Inferior parietal cortex (tissue), 1 donor: ENCODE data around the gene VWDE.

Source experiments
- DNase-seq: peaks from one replicate; pipeline ENCODE4 v3.0.0-alpha.2; 2016; ENCODE audit errors: extremely low spot score

VWDE gene

DNA sequence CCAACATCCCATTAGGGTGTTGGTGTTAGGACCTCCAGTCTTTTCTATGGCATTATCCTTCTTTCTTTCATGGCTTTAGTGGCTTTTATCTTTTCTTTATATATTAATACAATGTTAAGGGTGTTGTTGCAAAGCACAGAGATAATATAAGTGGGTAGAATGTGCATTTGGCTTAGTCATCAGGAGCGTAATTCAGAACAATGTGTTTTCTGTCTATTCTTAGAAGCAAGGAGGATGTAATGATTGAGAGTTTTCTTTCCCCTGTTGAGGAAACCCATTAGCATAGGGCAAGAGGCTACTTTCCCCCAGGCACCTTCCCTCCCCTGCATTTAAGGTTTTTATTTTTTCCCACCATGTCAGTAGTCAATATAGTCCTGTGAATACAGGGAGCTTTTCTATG, 112.9 kb downstream of the VWDE start:
- no peak for DNase-seq

DNA sequence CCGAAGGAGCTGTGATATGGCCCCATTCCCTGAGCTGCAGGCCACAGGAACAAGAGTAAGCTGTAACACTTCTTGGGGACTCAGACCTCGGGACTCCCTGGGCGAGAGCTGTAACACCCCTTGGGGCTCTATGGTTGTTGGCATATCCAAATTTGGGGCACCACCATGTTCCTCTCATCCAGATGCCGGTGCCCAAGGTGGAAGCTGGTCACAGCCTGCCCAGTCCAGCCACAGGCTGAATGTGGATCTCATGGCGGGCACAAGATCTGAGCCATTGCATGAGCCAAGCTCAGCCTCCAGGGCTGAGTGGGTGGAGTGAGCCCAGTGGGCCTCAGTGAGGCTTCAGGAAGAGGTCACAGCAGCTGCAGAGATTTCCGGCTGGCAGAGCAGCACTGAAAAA, 113.7 kb downstream of the VWDE start:
- DNase-seq: no peak

DNA sequence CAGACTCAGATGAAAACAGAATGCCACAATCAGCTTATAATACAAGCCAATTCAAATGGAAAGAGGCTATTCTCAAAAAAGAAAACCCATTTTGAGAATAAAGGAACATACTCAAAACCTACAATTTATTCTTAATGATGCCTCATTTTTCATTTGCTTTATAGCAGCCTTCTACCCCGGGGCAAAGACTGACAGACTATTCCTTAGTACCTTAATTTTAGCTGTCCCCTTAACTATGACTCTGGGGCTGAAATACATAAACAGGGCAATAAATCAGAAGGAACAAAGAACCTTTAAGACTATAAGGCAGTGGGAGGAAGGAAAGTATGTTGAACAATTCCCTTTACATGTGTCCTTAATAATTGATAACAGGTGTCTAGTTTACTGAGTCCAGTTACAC, 115.8 kb downstream of the VWDE start:
- no peak for DNase-seq

DNA sequence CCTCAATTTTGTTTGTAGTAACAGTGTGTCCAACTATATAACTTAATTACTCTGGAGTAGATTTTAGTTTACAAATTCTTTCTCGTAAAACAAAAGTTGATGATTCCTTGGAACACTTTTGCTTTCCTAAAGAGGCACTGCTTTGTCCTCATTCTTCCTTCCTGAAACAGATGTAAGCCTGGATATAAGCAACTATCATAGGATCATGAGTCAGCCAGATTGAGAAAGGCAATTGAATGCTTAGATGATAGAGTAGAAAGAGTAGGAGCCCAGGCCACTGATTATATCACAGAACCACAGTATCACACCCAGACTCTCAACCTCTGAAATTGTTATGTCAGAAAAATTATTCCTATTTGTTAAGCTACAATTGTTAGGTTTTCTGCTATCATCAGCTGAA, 122.6 kb downstream of the VWDE start:
- no peak for DNase-seq
